Hepatocyte (in vitro differentiated cells): ENCODE results near the gene ONECUT3. TPM values are rescaled to one million over a fixed set of nuclear protein-coding genes. Genes with fewer than 3 reads are reported as not detected.

ENCODE experiments used
- DNase-seq: peaks from one replicate; pipeline ENCODE4 v3.0.0-alpha.2; 2016; ENCODE audit warnings: low spot score
- H2AFZ ChIP-seq: fragments of 200-600 bp; sonication (generic); 2 replicates; pipeline ENCODE4 v1.6.0; 2016; ENCODE audit warnings: antibody characterized with exemption, mild to moderate bottlenecking
- H3K27ac ChIP-seq: fragments of 200-600 bp; sonication (generic); 2 replicates; pipeline ENCODE4 v1.5.1; 2016; ENCODE audit warnings: mild to moderate bottlenecking
- H3K27me3 ChIP-seq: fragments of 200-600 bp; sonication (generic); 2 replicates; pipeline ENCODE4 v1.6.1; 2016
- H3K36me3 ChIP-seq: fragments of 200-600 bp; sonication (generic); replicated peaks from 2 replicates; pipeline ENCODE4 v1.5.1; 2016; ENCODE audit warnings: low read depth; ENCODE audit not compliant: insufficient read depth
- H3K4me1 ChIP-seq: fragments of 200-600 bp; sonication (generic); 2 replicates; pipeline ENCODE4 v1.5.1; 2016; ENCODE audit warnings: mild to moderate bottlenecking, moderate library complexity; ENCODE audit not compliant: insufficient read depth
- H3K4me2 ChIP-seq: fragments of 200-600 bp; sonication (generic); 2 replicates; pipeline ENCODE4 v1.6.0; 2016
- H3K4me3 ChIP-seq: fragments of 200-600 bp; sonication (generic); 2 replicates; pipeline ENCODE4 v1.5.1; 2016; ENCODE audit warnings: mild to moderate bottlenecking
- H3K79me2 ChIP-seq: fragments of 200-600 bp; sonication (generic); 2 replicates; pipeline ENCODE4 v1.6.0; 2017; ENCODE audit warnings: mild to moderate bottlenecking
- H3K9me2 ChIP-seq: fragments of 200-600 bp; sonication (generic); replicated peaks from 2 replicates; pipeline ENCODE4 v1.6.0; 2017; ENCODE audit warnings: mild to moderate bottlenecking; ENCODE audit not compliant: insufficient read depth
- H3K9me3 ChIP-seq: fragments of 200-600 bp; sonication (generic); 2 replicates; pipeline ENCODE4 v1.5.1; 2016; ENCODE audit warnings: low read depth, mild to moderate bottlenecking
- H4K20me1 ChIP-seq: fragments of 200-600 bp; sonication (generic); 2 replicates; pipeline ENCODE4 v1.6.0; 2016; ENCODE audit warnings: mild to moderate bottlenecking; ENCODE audit not compliant: insufficient read depth, poor library complexity, severe bottlenecking
- CTCF ChIP-seq: fragments of 200-600 bp; sonication (generic); IDR thresholded peaks from 2 replicates; pipeline ENCODE4 v1.5.1; 2016; ENCODE audit warnings: antibody characterized with exemption, mild to moderate bottlenecking; ENCODE audit not compliant: poor library complexity
- EZH2 ChIP-seq: fragments of 200-600 bp; sonication (generic); IDR thresholded peaks from 2 replicates; pipeline ENCODE4 v1.6.1; 2016; ENCODE audit warnings: antibody characterized with exemption, mild to moderate bottlenecking, borderline replicate concordance
- EZH2phosphoT487 ChIP-seq: fragments of 200-600 bp; sonication (generic); IDR thresholded peaks from one replicate; pipeline ENCODE4 v1.6.1; 2018; ENCODE audit warnings: antibody characterized with exemption, mild to moderate bottlenecking, low read depth, moderate library complexity; ENCODE audit not compliant: unreplicated experiment, severe bottlenecking
- WGBS: methylation state at CpG from one replicate; pipeline ENCODE4 v1.1.6; 2016; ENCODE audit warnings: low lambda C conversion rate; ENCODE audit errors: missing lambda C conversion rate; 5-methylcytosine and 5-hydroxymethylcytosine counted together
- polyA plus RNA-seq: library from polyadenylated mRNA; unstranded; fragments of >200 nt; fragmentation: Nextera tagmentation; extraction: Ambion mirVana; gene quantifications from 2 replicates; pipeline ENCODE4 v1.2.1, GENCODE V29; 2016
- total RNA-seq: library from RNA; depleted of rRNA; stranded (reverse); fragments of >200 nt; gene quantifications from 2 replicates; pipeline ENCODE4 v1.2.3, GENCODE V29; 2014

Gene ONECUT3
- total and polyA plus RNA-seq, 2 experiments from 2014 or later, result 0.03 to 0.06 TPM

GRCh38 chr19:1725100-1726064 lies 27.9 kb upstream of the ONECUT3 start:
- H3K9me3 ChIP-seq, result no peaks in the 10 kb centered on the region
- no peak overlapping the region for H3K27ac ChIP-seq
- DNase-seq, result peak; percentile 75
- TF ChIP-seq EZH2 (no peak), CTCF (no peak), EZH2phosphoT487 (no peak)
- H3K4me1 ChIP-seq, result peaks cover 6% of the 10 kb centered on the region
- peaks cover 38% of the 10 kb centered on the region for H3K27me3 ChIP-seq
- H3K4me3 ChIP-seq, result peak overlapping the region; percentile 79
- H3K9me2 ChIP-seq, result no peaks in the 10 kb centered on the region
- H3K36me3 ChIP-seq, result no peaks in the 10 kb centered on the region
- WGBS, result 21% methylated on average over 28 of the region's 90 CpGs
- H3K79me2 ChIP-seq, result no peaks in the 10 kb centered on the region
- H4K20me1 ChIP-seq, result no peaks in the 10 kb centered on the region
- H3K4me2 ChIP-seq, result peak overlapping the region; percentile 93
- peak overlapping the region; percentile 98 for H2AFZ ChIP-seq

GRCh38 chr19:1728816-1729567 lies 24.3 kb upstream of the ONECUT3 start:
- H3K9me3 ChIP-seq, result no peaks in the 10 kb centered on the region
- no peak overlapping the region for H2AFZ ChIP-seq
- DNase-seq, result no peak
- no peaks in the 10 kb centered on the region for H3K79me2 ChIP-seq
- no peaks in the 10 kb centered on the region for H4K20me1 ChIP-seq
- H3K4me1 ChIP-seq, result peaks cover 6% of the 10 kb centered on the region
- no peaks in the 10 kb centered on the region for H3K9me2 ChIP-seq
- H3K4me3 ChIP-seq, result no peak overlapping the region
- peaks cover 41% of the 10 kb centered on the region for H3K27me3 ChIP-seq
- no peak overlapping the region for H3K27ac ChIP-seq
- H3K36me3 ChIP-seq, result no peaks in the 10 kb centered on the region
- WGBS, result 93% methylated on average over 33 of the region's 33 CpGs
- TF ChIP-seq EZH2phosphoT487, result no peak
- no peak for TF ChIP-seq EZH2
- no peak for TF ChIP-seq CTCF
- no peak overlapping the region for H3K4me2 ChIP-seq

GRCh38 chr19:1729568-1729925 lies 23.8 kb upstream of the ONECUT3 start:
- Histone ChIP-seq H3K4me2 (no peak overlapping the region), H3K4me1 (peaks cover 6% of the 10 kb centered on the region), H3K9me2 (no peaks in the 10 kb centered on the region), H3K36me3 (no peaks in the 10 kb centered on the region), H2AFZ (no peak overlapping the region), H3K27me3 (peaks cover 46% of the 10 kb centered on the region), H3K27ac (no peak overlapping the region), H3K4me3 (no peak overlapping the region), H4K20me1 (no peaks in the 10 kb centered on the region), H3K9me3 (no peaks in the 10 kb centered on the region), H3K79me2 (no peaks in the 10 kb centered on the region)
- DNase-seq, result no peak
- 90% methylated on average over 19 of the region's 19 CpGs for WGBS
- TF ChIP-seq EZH2, result no peak
- TF ChIP-seq EZH2phosphoT487, result no peak
- no peak for TF ChIP-seq CTCF
